ENCODE results near the gene MYCBP2. TPM values are rescaled to one million over a fixed set of nuclear protein-coding genes. Genes with fewer than 3 reads are reported as not detected.

MYCBP2 gene
- total RNA-seq, 4 donors from 2014 or later, result 42.4 to 262 (median 71.0) TPM

GRCh38 chr13:77373502-77373901 lies 46.6 kb upstream of the MYCBP2 start:
- TF ChIP-seq POLR2A (IDR thresholded peaks at IDR 0.05) (no peak), CTCF (IDR thresholded peaks at IDR 0.05) (no peak)

GRCh38 chr13:77372275-77372674 lies 45.4 kb upstream of the MYCBP2 start:
- no peak overlapping the region for H3K27ac ChIP-seq

More at GRCh38 chr13:77373502-77373901, 46.6 kb upstream of the MYCBP2 start:
- Histone ChIP-seq H3K4me1 (no peaks in the 10 kb centered on the region), H3K4me3 (no peak overlapping the region), H3K36me3 (no peaks in the 10 kb centered on the region), H3K27ac (no peak overlapping the region), H3K27me3 (no peaks in the 10 kb centered on the region), H3K9me3 (no peaks in the 10 kb centered on the region)
- no peak for DNase-seq

GRCh38 chr13:77370888-77371287 lies 44.0 kb upstream of the MYCBP2 start:
- H3K9me3 ChIP-seq, result no peaks in the 10 kb centered on the region

More at GRCh38 chr13:77372275-77372674, 45.4 kb upstream of the MYCBP2 start:
- Histone ChIP-seq H3K36me3 (no peaks in the 10 kb centered on the region), H3K4me3 (no peak overlapping the region), H3K9me3 (no peaks in the 10 kb centered on the region), H3K4me1 (no peaks in the 10 kb centered on the region), H3K27me3 (no peaks in the 10 kb centered on the region)
- TF ChIP-seq CTCF (IDR thresholded peaks at IDR 0.05) (no peak), POLR2A (IDR thresholded peaks at IDR 0.05) (no peak)
- no peak for DNase-seq

GRCh38 chr13:77362166-77362565 lies 35.3 kb upstream of the MYCBP2 start:
- DNase-seq, result no peak
- Histone ChIP-seq H3K4me1 (no peaks in the 10 kb centered on the region), H3K27ac (no peak overlapping the region), H3K4me3 (no peak overlapping the region), H3K9me3 (no peaks in the 10 kb centered on the region), H3K27me3 (no peaks in the 10 kb centered on the region), H3K36me3 (no peaks in the 10 kb centered on the region)
- TF ChIP-seq CTCF (IDR thresholded peaks at IDR 0.05) (no peak), POLR2A (IDR thresholded peaks at IDR 0.05) (no peak)

More at GRCh38 chr13:77370888-77371287, 44.0 kb upstream of the MYCBP2 start:
- Histone ChIP-seq H3K36me3 (no peaks in the 10 kb centered on the region), H3K27me3 (no peaks in the 10 kb centered on the region), H3K4me1 (no peaks in the 10 kb centered on the region), H3K4me3 (no peak overlapping the region), H3K27ac (no peak overlapping the region)
- TF ChIP-seq POLR2A (IDR thresholded peaks at IDR 0.05), result no peak
- no peak for TF ChIP-seq CTCF (IDR thresholded peaks at IDR 0.05)
- DNase-seq, result no peak

- Histone ChIP-seq H3K9me3 (no peaks in the 10 kb centered on the region), H3K4me1 (no peaks in the 10 kb centered on the region), H3K36me3 (no peaks in the 10 kb centered on the region), H3K4me3 (no peak overlapping the region), H3K27me3 (no peaks in the 10 kb centered on the region), H3K27ac (no peak overlapping the region)
- DNase-seq, result no peak
- TF ChIP-seq CTCF (IDR thresholded peaks at IDR 0.05) (no peak), POLR2A (IDR thresholded peaks at IDR 0.05) (no peak)
Observed at GRCh38 chr13:77360032-77360685, 33.3 kb upstream of the MYCBP2 start.
